K562 (cell line): ENCODE data around the gene LMLN. TPM values are rescaled to one million over a fixed set of nuclear protein-coding genes. Genes with fewer than 3 reads are reported as not detected.

Source experiments
- ATAC-seq: fragments of 200-7000 bp; cut with Tn5 transposase; 3 replicates; pipeline ENCODE4 v1.9.1; 2020; ENCODE audit warnings: moderate library complexity
- BruUV-seq: library from RNA; stranded (reverse); fragments of 400-500 nt; replicated peaks from 2 replicates; lab custom pipeline; 2021; lab: Mats Ljungman, UMichigan
- CTCF ChIA-PET: fragments of 300-600 bp; formaldehyde crosslinking; extraction: SDS; loops from one replicate; lab custom pipeline; 2021; ENCODE audit warnings: low intra/inter-chr PET ratio; lab: Yijun Ruan, JAX
- POLR2A ChIA-PET: fragments of 300-600, 350-650 bp; sonication (Branson Sonifier 250); formaldehyde crosslinking; extraction: SDS; loops from one replicate; lab custom pipeline; 2021; ENCODE audit warnings: antibody characterized with exemption, inconsistent platforms; lab: Yijun Ruan, JAX
- DNase-seq, 4 experiments: peaks; one replicate each; pipeline versions ENCODE4 v3.0.0 to v3.0.0-alpha.2; 2011 to 2018; ENCODE audit warnings: low spot score in 3 of 4, mixed read lengths in 3 of 4; ENCODE audit errors: extremely low read depth in 1 of 4
- FAIRE-seq: peaks from 2 replicates; lab custom pipeline; 2011; peaks lifted over from hg19 to GRCh38; lab: Jason Lieb, UNC
- H2AFZ ChIP-seq: 2 replicates; pipeline ENCODE4 v1.6.0; 2011; ENCODE audit warnings: low read depth, low read length, control low read depth, inconsistent platforms
- H3K27ac ChIP-seq: fragments of 200-600 bp; 3 replicates; pipeline ENCODE4 v1.8.0; 2011; ENCODE audit warnings: low read depth, mild to moderate bottlenecking, control low read depth, inconsistent platforms, low read length, moderate library complexity, mixed read lengths; ENCODE audit errors: extremely low read depth
- H3K27me3 ChIP-seq, 2 experiments: fragments of 300-600 bp in 1 of 2; 2 replicates in 1 of 2; 3 replicates in 1 of 2; pipeline versions ENCODE4 v1.6.0 to v1.8.0; 2011; ENCODE audit warnings: inconsistent platforms in 2 of 2, low read length in 2 of 2, mild to moderate bottlenecking in 1 of 2, mixed read lengths in 1 of 2, moderate library complexity in 1 of 2; ENCODE audit not compliant: control insufficient read depth in 2 of 2, insufficient read depth in 2 of 2
- H3K36me3 ChIP-seq: fragments of 300-600 bp; 3 replicates; pipeline ENCODE4 v1.8.0; 2011; ENCODE audit warnings: mild to moderate bottlenecking, low read length, inconsistent platforms; ENCODE audit not compliant: control insufficient read depth, insufficient read depth
- H3K4me1 ChIP-seq, 2 experiments: fragments of 200-600 bp in 1 of 2; replicated peaks in 1 of 2; 2 replicates in 1 of 2; 3 replicates in 1 of 2; pipeline versions ENCODE4 v1.5.1 to v1.8.0; 2011; ENCODE audit warnings: inconsistent platforms in 2 of 2, low read length in 2 of 2, mild to moderate bottlenecking in 1 of 2, mixed read lengths in 1 of 2, moderate library complexity in 1 of 2; ENCODE audit not compliant: control insufficient read depth in 2 of 2, insufficient read depth in 2 of 2
- H3K4me2 ChIP-seq: 2 replicates; pipeline ENCODE4 v1.6.1; 2011; ENCODE audit warnings: low read length, control low read depth, inconsistent platforms, mixed read lengths; ENCODE audit not compliant: insufficient read depth
- H3K4me3 ChIP-seq: fragments of 200-600 bp; sonication (generic), shearing (Covaris generic); 2 replicates; pipeline ENCODE4 v1.5.1; 2016; ENCODE audit warnings: control low read depth, inconsistent platforms
- H3K79me2 ChIP-seq: fragments of 200-600 bp; 3 replicates; pipeline ENCODE4 v1.8.0; 2011; ENCODE audit warnings: low read length, inconsistent platforms; ENCODE audit not compliant: control insufficient read depth, insufficient read depth
- H3K9ac ChIP-seq, 2 experiments: 2 replicates each; pipeline versions ENCODE4 v1.6.0 to v1.6.1; 2011; ENCODE audit warnings: low read depth in 2 of 2, low read length in 2 of 2, control low read depth in 1 of 2, inconsistent platforms in 1 of 2, mild to moderate bottlenecking in 1 of 2, mixed read lengths in 1 of 2; ENCODE audit not compliant: insufficient read depth in 1 of 2
- H3K9me1 ChIP-seq: one replicate; pipeline ENCODE4 v1.6.0; 2011; ENCODE audit warnings: inconsistent platforms, mild to moderate bottlenecking, low read length, moderate library complexity; ENCODE audit not compliant: control insufficient read depth, insufficient read depth
- H3K9me3 ChIP-seq: replicated peaks from 2 replicates; pipeline ENCODE4 v1.5.1; 2011; ENCODE audit warnings: low read depth, low read length, inconsistent platforms; ENCODE audit not compliant: control insufficient read depth, insufficient read depth
- H4K20me1 ChIP-seq: replicated peaks from 2 replicates; pipeline ENCODE4 v1.6.1; 2011; ENCODE audit warnings: low read length, inconsistent platforms, mixed read lengths; ENCODE audit not compliant: control insufficient read depth, insufficient read depth
- CBFA2T3 ChIP-seq: fragments of 450-650 bp; IDR thresholded peaks from 2 replicates; pipeline ENCODE4 v1.6.1; 2017
- HDAC3 ChIP-seq: fragments of 450-650 bp; IDR thresholded peaks from 2 replicates; pipeline ENCODE4 v1.6.1; 2018; ENCODE audit warnings: borderline replicate concordance, mild to moderate bottlenecking, moderate library complexity; ENCODE audit not compliant: partially characterized antibody
- MTA3 ChIP-seq: fragments of 450-650 bp; formaldehyde crosslinking; IDR thresholded peaks from 2 replicates; pipeline ENCODE4 v1.6.1; 2017; ENCODE audit warnings: mild to moderate bottlenecking, borderline replicate concordance
- SUPT5H ChIP-seq: fragments of 450-650 bp; IDR thresholded peaks from 2 replicates; pipeline ENCODE4 v1.6.1; 2016
- in situ Hi-C: fragments of 300-500 bp; cut with MboI; formaldehyde crosslinking; loops from 4 replicates; pipeline ENCODE4 v1.15.0; 2018; ENCODE audit warnings: inconsistent platforms, mixed read lengths
- intact Hi-C: fragments of 100-400 bp; cut with micrococcal nuclease; formaldehyde crosslinking; loops from 2 replicates; pipeline ENCODE4 v1.14.2; 2022
- polyA plus RNA-seq, 8 experiments: library from polyadenylated mRNA; depleted of rRNA in 4 of 8; stranded (reverse) in 5 of 8; unstranded in 3 of 8; fragments of >200 nt; fragmentation: Nextera tagmentation in 2 of 8; fragmentation: Illumina TruSeq in 1 of 8; extraction: Ambion mirVana in 2 of 8; extraction: Trizol in 1 of 8; gene quantifications; 2 replicates each; pipeline versions ENCODE4 v1.2.1 to v1.2.3, GENCODE V29; 2011 to 2014; ENCODE audit warnings: inconsistent platforms in 1 of 8, missing spikeins in 1 of 8
- total RNA-seq, 7 experiments: library from RNA; depleted of rRNA in 6 of 7; stranded (reverse); fragments of >200 nt in 6 of 7; fragmentation: Illumina TruSeq in 2 of 7; extraction: Trizol in 2 of 7; gene quantifications; 2 replicates each; pipeline versions ENCODE4 v1.2.1 to v1.2.3, GENCODE V29; 2011 to 2021; ENCODE audit warnings: low replicate concordance in 1 of 7
- TF ChIP-seq, protein P1 (sequence below): fragments of 250-450 bp; sonication (Bioruptor Pico); IDR thresholded peaks from 2 replicates; pipeline ENCODE4 v1.4.0; 2020; ENCODE audit warnings: mild to moderate bottlenecking

The LMLN gene
- total and polyA plus RNA-seq, 9 of the 15 experiments (the other 6 are each of a cell fraction or from before 2014, with no cell fraction given), result 2.2 to 15.9 (median 6.9) TPM

- FAIRE-seq (no peak), DNase-seq (no peak), ATAC-seq (peak; percentile 55; the same call in 2 of the 3 replicates)
- no peaks in the 10 kb centered on the region for H3K36me3 ChIP-seq
- intact Hi-C loops, result no loop called here
- no peaks in the 10 kb centered on the region for H3K9me1 ChIP-seq
- peaks cover 2% of the 10 kb centered on the region; the same call in 1 of the 2 replicates for H3K9me3 ChIP-seq
- H3K27me3 ChIP-seq, result no peaks in the 10 kb centered on the region
- no TSS peak for BruUV-seq
- H3K27ac ChIP-seq, result no peak overlapping the region
- H3K4me1 ChIP-seq, result peaks cover 0 to 11% of the 10 kb centered on the region in 2 experiments; a peak in 3 of 5 replicates
- H4K20me1 ChIP-seq, result no peaks in the 10 kb centered on the region
- ChIA-PET POLR2A (interaction anchor here (0.9 kb wide), 1 partner anchor 10 kb away, joined by 6 read pairs; no protein-coding TSS in a partner anchor), CTCF (no interaction called here)
- in situ Hi-C loops, result no loop called here
- no peak overlapping the region for H3K4me2 ChIP-seq
- H3K9ac ChIP-seq, result no peak overlapping the region
- H3K4me3 ChIP-seq, result no peak overlapping the region
- H2AFZ ChIP-seq, result no peak overlapping the region
- TF ChIP-seq CBFA2T3 (no peak), HDAC3 (peak; percentile 24), MTA3 (no peak), SUPT5H (no peak)
- TF ChIP-seq, protein P1, sequence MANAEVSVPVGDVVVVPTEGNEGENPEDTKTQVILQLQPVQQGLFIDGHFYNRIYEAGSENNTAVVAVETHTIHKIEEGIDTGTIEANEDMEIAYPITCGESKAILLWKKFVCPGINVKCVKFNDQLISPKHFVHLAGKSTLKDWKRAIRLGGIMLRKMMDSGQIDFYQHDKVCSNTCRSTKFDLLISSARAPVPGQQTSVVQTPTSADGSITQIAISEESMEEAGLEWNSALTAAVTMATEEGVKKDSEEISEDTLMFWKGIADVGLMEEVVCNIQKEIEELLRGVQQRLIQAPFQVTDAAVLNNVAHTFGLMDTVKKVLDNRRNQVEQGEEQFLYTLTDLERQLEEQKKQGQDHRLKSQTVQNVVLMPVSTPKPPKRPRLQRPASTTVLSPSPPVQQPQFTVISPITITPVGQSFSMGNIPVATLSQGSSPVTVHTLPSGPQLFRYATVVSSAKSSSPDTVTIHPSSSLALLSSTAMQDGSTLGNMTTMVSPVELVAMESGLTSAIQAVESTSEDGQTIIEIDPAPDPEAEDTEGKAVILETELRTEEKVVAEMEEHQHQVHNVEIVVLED (CRISPR knock-in tag), result no peak
- no peaks in the 10 kb centered on the region for H3K79me2 ChIP-seq
Observed at GRCh38 chr3:198090795-198091332, 130.8 kb downstream of the LMLN start.
